Pancreas (tissue), 10 donors: Measurements from ENCODE around the gene LSM3. TPM values are rescaled to one million over a fixed set of nuclear protein-coding genes. Genes with fewer than 3 reads are reported as not detected.

Experiments used
- ATAC-seq, 4 donors: fragments of 200-7000 bp; cut with Tn5 transposase; one replicate each; pipeline versions ENCODE4 v1.8.0 to v1.9.1; 2020; ENCODE audit warnings: mild to moderate bottlenecking in 4 of 4, moderate library complexity in 4 of 4
- DNase-seq, 6 donors: peaks; one replicate each; pipeline ENCODE4 v3.0.0-alpha.2; 2020
- FAIRE-seq: peaks from 2 replicates; lab custom pipeline; 2012; peaks lifted over from hg19 to GRCh38; lab: Jason Lieb, UNC
- H3K27ac ChIP-seq, 4 donors: fragments of 200-600 bp; sonication (generic); 1 replicate in 3 of 4; 2 replicates in 1 of 4; pipeline versions ENCODE4 v1.5.0 to v1.8.0; 2020
- H3K27me3 ChIP-seq, 4 donors: fragments of 200-600 bp; one replicate each; pipeline ENCODE4 v1.8.0; 2021
- H3K36me3 ChIP-seq, 3 donors: fragments of 200-600 bp; sonication (generic) in 1 of 3; one replicate each; pipeline versions ENCODE4 v1.5.0 to v1.8.0; 2020 to 2021
- H3K4me1 ChIP-seq, 3 donors: fragments of 200-600 bp; one replicate each; pipeline ENCODE4 v1.8.0; 2021
- H3K4me3 ChIP-seq, 4 donors: fragments of 200-600 bp; sonication (generic) in 2 of 4; one replicate each; pipeline versions ENCODE4 v1.5.0 to v1.8.0; 2020 to 2021
- H3K9me3 ChIP-seq, 4 donors: fragments of 200-600 bp; one replicate each; pipeline ENCODE4 v1.8.0; 2021
- WGBS, 2 donors: extraction: QIAGEN DNeasy Blood & Tissue Kit; methylation state at CpG; one replicate each; pipeline ENCODE4 v1.1.7; 2013; 5-methylcytosine and 5-hydroxymethylcytosine counted together
- intact Hi-C, 3 donors: fragments of 100-400 bp; cut with DNase I; formaldehyde crosslinking; loops; one replicate each; pipeline versions ENCODE4 v1.11.1 to v1.14.2; 2022
- polyA plus RNA-seq, 2 donors: library from polyadenylated mRNA; stranded (reverse); fragments of 200-250 nt; gene quantifications; one replicate each; pipeline ENCODE4 v1.2.3, GENCODE V29; 2013
- total RNA-seq, 6 donors: library from RNA; stranded (reverse); fragmentation: NEBNext Ultra II Directional in 4 of 6; extraction: Animal tissue kit (Norgen Biotek cat#: 25700) in 4 of 6; gene quantifications; one replicate each; pipeline versions ENCODE4 v1.2.1 to v1.2.4, GENCODE V29; 2021 to 2023
- TF ChIP-seq, protein P1 (sequence below), 4 donors: fragments of 200-600 bp; sonication (generic) in 3 of 4; IDR thresholded peaks; one replicate each; pipeline versions ENCODE4 v1.5.0 to v1.8.0; 2021; ENCODE audit warnings: antibody characterized with exemption in 4 of 4
- donor health status: healthy with polysubstance abuse.
- donor health status: DM: no; HTN: no; CAD: no; lungs with moderate emphysema.
- donor health status: DM: no; HTN: no; CAD: no.
- donor health status: control.
- donor health status: control.
- donor health status: Bipolar disorder and iron deficiency.
- donor health status: DM: yes; HTN: yes; CAD: no.
- donor health status: DM: no; HTN: no; CAD: no.
- donor health status: DM: no; HTN: no; CAD: no.
- donor health status: DM: yes; HTN: yes; CAD: no.

LSM3 gene
- 1 to 10 TPM; 3.2 to 5.0 (median 4.3) TPM for total RNA-seq
- polyA plus RNA-seq, result 1 to 10 TPM; 3.7 to 7.9 TPM

GRCh38 chr3:14178247-14179113, at the start of gene LSM3, which contains the start of gene XPC:
TSS of gene LSM3 (plus strand) at chr3:14178817. CDS start at chr3:14178861, 44 bp downstream.
TSS of gene XPC (minus strand) at chr3:14178601. CDS start at chr3:14178568, 33 bp downstream.
- peaks cover 8 to 29% (median 16%) of the 10 kb centered on the region in 3 donors for H3K4me1 ChIP-seq
- intact Hi-C loops, result no loop called here
- peak; percentile 98 to 100 (median 99) for ATAC-seq

GRCh38 chr3:14129296-14129695, 49.3 kb upstream of the LSM3 start:
- Histone ChIP-seq H3K36me3 (peaks cover 3 to 50% (median 10%) of the 10 kb centered on the region in 3 donors), H3K9me3 (no peaks in the 10 kb centered on the region), H3K4me1 (peaks cover 7 to 16% (median 15%) of the 10 kb centered on the region in 3 donors), H3K27me3 (no peaks in the 10 kb centered on the region), H3K4me3 (no peak overlapping the region), H3K27ac (no peak overlapping the region)
- FAIRE-seq (no peak), DNase-seq (no peak), ATAC-seq (no peak)
- TF ChIP-seq, protein P1, sequence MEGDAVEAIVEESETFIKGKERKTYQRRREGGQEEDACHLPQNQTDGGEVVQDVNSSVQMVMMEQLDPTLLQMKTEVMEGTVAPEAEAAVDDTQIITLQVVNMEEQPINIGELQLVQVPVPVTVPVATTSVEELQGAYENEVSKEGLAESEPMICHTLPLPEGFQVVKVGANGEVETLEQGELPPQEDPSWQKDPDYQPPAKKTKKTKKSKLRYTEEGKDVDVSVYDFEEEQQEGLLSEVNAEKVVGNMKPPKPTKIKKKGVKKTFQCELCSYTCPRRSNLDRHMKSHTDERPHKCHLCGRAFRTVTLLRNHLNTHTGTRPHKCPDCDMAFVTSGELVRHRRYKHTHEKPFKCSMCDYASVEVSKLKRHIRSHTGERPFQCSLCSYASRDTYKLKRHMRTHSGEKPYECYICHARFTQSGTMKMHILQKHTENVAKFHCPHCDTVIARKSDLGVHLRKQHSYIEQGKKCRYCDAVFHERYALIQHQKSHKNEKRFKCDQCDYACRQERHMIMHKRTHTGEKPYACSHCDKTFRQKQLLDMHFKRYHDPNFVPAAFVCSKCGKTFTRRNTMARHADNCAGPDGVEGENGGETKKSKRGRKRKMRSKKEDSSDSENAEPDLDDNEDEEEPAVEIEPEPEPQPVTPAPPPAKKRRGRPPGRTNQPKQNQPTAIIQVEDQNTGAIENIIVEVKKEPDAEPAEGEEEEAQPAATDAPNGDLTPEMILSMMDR (IDR thresholded peaks at IDR 0.05), result no peak
- 97 to 98% methylated on average over 6 of the region's 6 CpGs for WGBS, 2 donors
- intact Hi-C loops, result no loop called here

More at GRCh38 chr3:14178247-14179113, at the start of gene LSM3, which contains the start of gene XPC:
- DNase-seq (peak; percentile 95 to 99 (median 98)), FAIRE-seq (peak; percentile 97)
- H3K27me3 ChIP-seq, result no peaks in the 10 kb centered on the region
- H3K36me3 ChIP-seq, result peaks cover 0 to 17% (median 0%) of the 10 kb centered on the region in 3 donors
- H3K9me3 ChIP-seq, result no peaks in the 10 kb centered on the region
- peak within 1 kb of the TSS; percentile 92 to 94 (median 93) for H3K27ac ChIP-seq
- 0% methylated on average over 69 to 78 of the region's 78 CpGs for WGBS, 2 donors
- H3K4me3 ChIP-seq, result peak within 1 kb of the TSS; percentile 84 to 94 (median 88)
- TF ChIP-seq, protein P1 (IDR thresholded peaks at IDR 0.05), result no peak

DNA sequence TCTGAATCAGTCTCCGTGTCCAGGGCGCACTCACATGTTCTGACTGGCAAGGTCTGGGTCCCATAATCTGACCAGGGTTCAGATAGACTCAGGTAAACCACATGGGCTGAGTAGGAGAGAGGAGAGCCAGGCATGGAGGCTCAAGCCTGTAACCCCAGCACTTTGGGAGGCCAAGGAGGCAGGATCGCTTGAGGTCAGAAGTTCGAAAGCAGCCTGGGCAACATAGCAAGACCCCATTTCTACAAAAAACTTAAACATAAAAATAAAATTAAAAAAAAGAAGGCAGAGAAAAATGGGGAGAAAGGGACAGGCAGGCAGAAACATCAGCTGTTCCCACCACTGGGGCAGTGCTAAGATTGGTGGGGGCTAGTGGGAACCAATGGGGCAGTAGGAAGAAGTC, 48.4 kb upstream of the LSM3 start:
- no peaks in the 10 kb centered on the region for H3K27me3 ChIP-seq
- DNase-seq, result no peak
- no peak overlapping the region for H3K27ac ChIP-seq
- TF ChIP-seq, protein P1 (IDR thresholded peaks at IDR 0.05), result no peak
- ATAC-seq, result no peak
- intact Hi-C loops, result no loop called here
- WGBS, 2 donors, result 97 to 100% methylated on average over 4 of the region's 4 CpGs
- no peak for FAIRE-seq
- peaks cover 3 to 59% (median 16%) of the 10 kb centered on the region in 3 donors for H3K36me3 ChIP-seq
- no peak overlapping the region for H3K4me3 ChIP-seq
- no peaks in the 10 kb centered on the region for H3K9me3 ChIP-seq
- H3K4me1 ChIP-seq, result peaks cover 7 to 16% (median 15%) of the 10 kb centered on the region in 3 donors

DNA sequence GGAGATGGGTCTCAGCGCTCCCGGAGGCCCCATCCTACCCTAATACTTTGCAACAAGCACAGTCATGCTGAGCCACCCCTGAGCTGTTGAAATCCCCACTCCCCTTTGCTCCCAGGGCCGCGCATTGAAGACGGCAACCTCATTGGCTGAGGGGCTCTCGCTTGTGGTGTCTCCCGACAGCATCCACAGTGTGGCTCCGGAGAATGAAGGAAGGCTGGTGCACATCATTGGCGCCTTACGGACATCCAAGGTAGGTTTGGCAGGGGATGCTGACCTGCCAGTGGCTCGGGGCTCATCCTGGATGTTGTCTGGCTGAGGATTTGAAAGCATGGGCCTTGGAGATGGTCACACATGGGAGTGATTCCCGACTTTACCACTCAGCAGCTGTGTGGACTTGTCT, 47.9 kb upstream of the LSM3 start:
- Histone ChIP-seq H3K36me3 (peaks cover 3 to 64% (median 16%) of the 10 kb centered on the region in 3 donors), H3K27ac (no peak overlapping the region), H3K9me3 (no peaks in the 10 kb centered on the region), H3K4me1 (peaks cover 7 to 15% (median 15%) of the 10 kb centered on the region in 3 donors), H3K4me3 (no peak overlapping the region), H3K27me3 (no peaks in the 10 kb centered on the region)
- TF ChIP-seq, protein P1 (IDR thresholded peaks at IDR 0.05), result no peak
- 96% methylated on average over 12 of the region's 12 CpGs for WGBS, 2 donors
- no peak for FAIRE-seq
- no peak for DNase-seq
- intact Hi-C loops, result no loop called here
- no peak for ATAC-seq
